ENCODE measurements around the gene UBQLN3.

The UBQLN3 gene

DNA sequence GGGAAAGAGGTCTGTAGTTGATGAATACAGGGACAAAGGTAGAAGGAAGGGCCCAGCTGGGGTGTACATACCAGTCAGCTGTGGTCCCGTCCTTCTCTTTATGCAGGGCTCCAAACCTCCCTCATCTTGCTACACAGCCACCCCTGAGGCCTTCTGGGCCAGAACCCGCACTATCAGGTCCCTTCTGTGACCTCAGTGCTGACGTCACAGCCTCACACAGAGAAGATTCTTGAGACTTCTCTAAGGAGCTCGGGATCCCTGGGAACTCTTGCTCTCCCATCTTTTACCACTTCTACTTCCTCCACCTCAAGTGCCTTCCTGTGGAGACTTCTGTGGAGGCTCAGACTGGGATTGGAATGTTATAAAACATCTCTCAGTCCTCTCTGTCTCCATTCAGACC, at the start of gene UBQLN3:
TSS of gene UBQLN3 (minus strand) at position 155 of the 400 bp plus-strand sequence. CDS start 399 bp downstream, outside the sequence.
- no peak for DNase-seq (ENCODE audit: low spot score)

- no peak for DNase-seq (ENCODE audit: low spot score)
Measured at GRCh38 chr11:5557751-5558150, 48.0 kb upstream of the UBQLN3 start.

DNA sequence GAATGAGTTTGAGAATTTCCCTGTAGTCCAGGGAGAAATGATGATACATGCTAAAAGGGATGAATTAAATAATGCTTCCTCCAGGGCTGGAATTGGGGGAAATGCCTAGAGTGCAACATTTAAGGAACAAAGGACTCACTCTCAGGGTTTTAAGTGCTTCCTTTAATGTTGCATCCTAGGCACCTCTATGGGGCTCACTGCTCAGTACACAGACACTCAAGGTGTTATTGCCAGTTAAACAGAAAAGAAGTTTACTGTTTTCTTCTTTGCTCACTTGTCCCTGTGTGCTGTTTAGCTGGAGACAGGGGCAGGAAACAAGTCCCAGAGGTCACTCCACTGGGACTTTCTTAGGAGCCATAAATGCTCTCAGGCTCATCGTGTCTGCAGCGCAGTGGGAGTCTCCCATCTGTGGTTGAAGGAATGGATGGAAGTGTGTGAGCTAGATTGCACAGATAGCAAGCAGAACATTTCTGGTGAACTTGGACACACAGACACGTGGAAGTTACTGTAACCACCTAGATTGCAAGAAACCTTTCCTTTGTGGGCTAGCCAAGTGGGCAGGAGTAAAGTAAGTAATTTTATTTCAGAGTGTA, 46.9 kb upstream of the UBQLN3 start:
- DNase-seq (ENCODE audit: low spot score): no peak

DNA sequence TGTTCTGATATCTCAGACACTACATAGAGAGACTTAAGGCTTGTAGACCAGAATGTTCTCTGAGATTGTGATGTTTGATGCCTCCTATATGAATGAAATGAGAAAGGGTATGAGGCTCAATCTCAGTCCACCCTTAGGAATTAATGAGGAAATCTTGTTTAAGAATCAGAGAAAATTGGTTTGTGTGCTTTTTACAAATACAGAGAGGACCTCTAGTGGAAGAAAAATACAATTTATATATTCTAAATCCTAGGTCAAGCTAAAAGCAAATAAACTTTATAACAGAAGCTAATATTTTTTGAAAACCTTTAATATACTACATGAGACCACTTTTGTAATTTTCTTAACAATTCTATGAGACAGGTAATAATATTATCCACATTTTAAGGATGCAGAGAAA, 43.6 kb upstream of the UBQLN3 start:
- DNase-seq (ENCODE audit: low spot score): peak; percentile 11

GRCh38 chr11:5550440-5551095, 40.8 kb upstream of the UBQLN3 start:
- peak; percentile 22 for DNase-seq (ENCODE audit: low spot score)

- no peak for DNase-seq (ENCODE audit: low spot score)
Measured at GRCh38 chr11:5548440-5548839, 38.7 kb upstream of the UBQLN3 start, which contains the start of gene OR52H1. OR52H1 (minus strand) TSS chr11:5548540; CDS start chr11:5545505, 3,035 bp downstream.

DNA sequence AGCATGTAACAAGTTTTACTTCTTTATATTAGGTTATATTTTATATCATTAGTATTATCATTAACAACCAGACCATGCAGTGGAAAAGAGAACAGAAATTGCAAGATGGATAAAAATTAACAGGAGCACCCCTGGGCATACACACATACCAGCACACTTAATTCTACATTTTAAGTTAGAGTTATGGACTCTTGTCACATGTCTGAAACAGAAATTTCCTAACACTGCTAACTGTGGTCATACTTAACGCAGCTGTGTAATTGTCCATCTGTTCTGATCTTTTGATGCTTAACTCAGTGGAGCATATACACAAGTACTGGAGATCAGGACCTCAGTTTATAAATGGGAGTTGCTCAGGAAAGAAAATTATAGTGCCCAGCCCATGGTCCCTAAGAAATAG, 38.2 kb upstream of the UBQLN3 start:
- DNase-seq (ENCODE audit: low spot score): no peak

DNA sequence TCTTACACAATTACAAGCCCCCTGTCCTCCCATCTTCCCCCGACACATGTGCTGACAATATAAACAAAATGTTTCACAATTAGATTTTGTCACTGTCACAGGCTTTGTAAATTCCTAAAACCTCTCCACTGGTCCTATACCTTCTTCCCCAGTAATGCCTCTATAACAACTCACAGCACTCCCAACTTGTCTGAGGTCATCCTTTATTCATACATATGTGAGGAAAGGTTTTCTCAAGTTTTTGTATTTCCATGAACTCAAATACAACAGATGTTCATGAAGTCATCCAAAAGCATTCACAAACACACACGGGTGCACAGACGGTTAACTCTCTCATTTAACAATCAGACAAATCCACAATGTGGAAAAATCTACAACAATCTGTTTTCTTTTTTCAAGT, 36.7 kb upstream of the UBQLN3 start:
- DNase-seq (ENCODE audit: low spot score): no peak

DNA sequence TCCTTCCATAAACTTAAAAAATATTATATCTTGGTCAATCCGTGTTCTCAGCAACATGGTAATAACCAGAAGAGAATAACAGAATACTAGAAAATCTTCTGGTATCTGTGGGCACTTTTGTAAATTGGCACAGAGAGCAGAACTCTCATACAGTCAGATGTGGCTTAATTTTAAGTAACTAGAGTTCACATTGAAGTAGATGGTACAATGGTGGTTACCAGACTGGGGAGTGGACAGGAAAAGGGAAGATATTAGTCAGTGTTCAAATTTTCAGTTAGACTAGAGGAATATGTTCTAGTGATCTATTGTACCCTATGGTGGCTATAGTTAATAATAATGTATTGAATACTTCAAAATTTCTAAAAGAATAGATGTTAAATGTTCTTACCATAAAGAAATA, 31.7 kb upstream of the UBQLN3 start:
- DNase-seq (ENCODE audit: low spot score): no peak

DNA sequence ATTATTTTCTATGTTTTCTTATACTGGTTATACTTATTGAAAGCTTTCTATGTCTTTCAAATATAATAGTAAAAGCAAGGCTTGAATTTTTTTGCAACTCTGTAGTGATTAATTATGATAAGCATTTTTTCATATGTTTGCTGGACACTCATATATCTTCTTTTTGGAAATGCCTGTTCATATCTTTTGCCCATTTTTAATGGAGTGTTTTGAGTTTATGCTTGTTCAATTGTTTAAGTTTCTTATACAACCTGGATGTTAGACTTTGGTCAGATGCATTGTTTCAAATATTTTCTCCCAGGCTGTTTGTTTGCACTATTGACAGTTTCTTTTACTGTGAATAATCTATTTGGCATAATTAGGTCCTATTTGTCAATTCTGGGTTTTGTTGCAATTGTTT, 26.7 kb upstream of the UBQLN3 start:
- no peak for DNase-seq (ENCODE audit: low spot score)

GRCh38 chr11:5534046-5534445, 24.3 kb upstream of the UBQLN3 start:
- no peak for DNase-seq (ENCODE audit: low spot score)

DNA sequence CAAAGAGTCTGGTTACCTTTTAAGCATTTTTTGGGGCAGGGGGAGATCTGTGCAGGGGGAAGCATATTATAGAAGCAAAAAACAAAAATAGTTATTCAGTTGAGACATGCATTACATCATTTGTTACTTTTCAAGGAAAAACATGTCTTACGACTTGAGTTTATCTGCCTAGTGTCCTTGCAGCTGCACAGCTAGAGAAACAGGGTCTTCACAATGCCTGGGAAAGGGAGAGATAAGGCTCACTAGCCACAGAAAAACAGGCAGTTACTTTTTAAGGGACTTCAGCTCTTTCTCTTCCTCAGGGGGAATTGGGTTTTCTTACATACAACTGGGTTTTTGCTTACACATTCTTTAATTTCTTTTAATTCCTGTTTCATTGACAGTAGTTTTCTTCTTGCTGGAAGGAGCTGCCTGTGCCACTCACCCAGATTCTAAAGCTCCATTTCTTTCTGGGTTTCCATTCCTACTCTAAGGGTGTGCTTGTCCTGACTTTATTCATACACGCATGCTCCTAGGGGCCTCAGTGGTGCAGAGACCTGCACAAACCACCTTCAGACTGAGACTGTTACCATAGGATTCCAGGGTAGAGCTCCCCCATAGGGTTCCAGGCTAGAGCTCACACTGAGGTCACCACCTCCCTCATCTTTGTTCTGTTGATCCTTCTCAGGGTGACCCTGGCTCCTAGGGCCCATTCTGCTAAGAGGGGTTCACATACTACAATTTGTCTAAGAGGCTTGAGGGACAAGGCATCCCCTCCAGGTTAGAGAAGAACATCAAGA, 21.5 kb upstream of the UBQLN3 start:
- DNase-seq (ENCODE audit: low spot score): no peak

DNA sequence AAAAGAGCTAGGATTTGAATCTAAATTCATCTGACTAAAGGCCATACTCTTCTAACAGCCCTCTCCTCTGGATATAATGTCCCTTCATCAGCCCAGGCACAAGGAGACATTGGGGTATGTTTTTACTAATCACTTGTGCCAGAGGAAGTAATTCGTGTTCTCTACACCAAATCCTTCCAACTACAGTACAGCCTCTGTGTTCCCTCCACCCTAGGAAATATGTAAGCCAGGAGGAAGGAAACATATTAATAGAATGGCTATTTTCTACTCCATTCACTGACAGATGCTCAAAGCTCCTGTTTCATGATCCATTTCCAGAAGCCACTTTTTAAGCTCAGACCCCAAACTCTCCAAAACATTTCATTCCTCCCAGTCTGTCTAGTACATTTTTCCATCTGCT, 18.7 kb upstream of the UBQLN3 start:
- no peak for DNase-seq (ENCODE audit: low spot score)

GRCh38 chr11:5527716-5528115, 18.0 kb upstream of the UBQLN3 start:
- DNase-seq (ENCODE audit: low spot score): no peak

GRCh38 chr11:5524756-5525155, 15.0 kb upstream of the UBQLN3 start:
- DNase-seq (ENCODE audit: low spot score): no peak

- DNase-seq (ENCODE audit: low spot score): peak; percentile 17
Measured at GRCh38 chr11:5522308-5522707, 12.6 kb upstream of the UBQLN3 start.

GRCh38 chr11:5521540-5521939, 11.8 kb upstream of the UBQLN3 start:
- DNase-seq (ENCODE audit: low spot score): no peak

DNA sequence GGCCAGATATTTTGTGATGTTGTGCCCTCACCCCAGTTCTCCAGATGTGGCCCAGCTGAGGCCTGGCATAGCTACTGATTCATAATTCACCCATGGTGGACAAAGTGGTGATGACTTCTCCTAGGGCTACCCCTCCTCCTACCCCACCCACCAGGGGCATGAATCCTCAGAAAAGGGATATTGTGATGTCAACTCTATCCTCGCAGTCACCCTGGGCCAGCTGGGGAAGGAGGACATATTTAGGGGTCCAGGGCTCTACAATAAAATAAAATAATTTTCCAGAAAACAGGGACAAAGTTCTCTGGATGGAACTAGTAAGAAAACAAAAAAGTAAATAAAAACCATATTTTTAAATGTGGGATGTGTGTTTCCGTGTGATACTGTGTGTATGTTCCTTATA, 6.8 kb upstream of the UBQLN3 start, which contains the start of gene UBQLNL:
TSS of gene UBQLNL (minus strand) at position 101 of the 400 bp plus-strand sequence. CDS start 258 bp downstream, outside the sequence.
- DNase-seq (ENCODE audit: low spot score): no peak

GRCh38 chr11:5514841-5515240, 5.1 kb upstream of the UBQLN3 start:
- no peak for DNase-seq (ENCODE audit: low spot score)

- DNase-seq (ENCODE audit: low spot score): no peak
Measured at GRCh38 chr11:5508605-5509004, 1.2 kb downstream of the UBQLN3 start.

DNA sequence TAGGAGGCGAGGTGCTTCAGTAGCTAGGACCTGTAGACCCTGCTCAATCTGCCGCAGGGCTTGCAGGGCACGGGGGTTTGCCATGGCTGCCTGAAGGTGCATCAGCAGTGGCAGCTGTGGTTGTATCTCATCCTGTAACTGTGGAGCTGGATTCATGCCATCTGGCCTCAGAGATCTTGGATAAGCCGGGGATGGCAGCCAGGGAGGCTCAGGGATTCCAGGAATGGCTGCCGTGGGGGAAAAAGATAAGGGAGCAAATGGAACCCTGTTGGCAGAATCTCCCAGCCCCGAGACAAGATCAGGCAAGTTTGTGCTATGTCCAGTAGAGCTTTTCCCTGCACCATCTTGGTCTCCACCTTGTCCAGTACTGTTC, 1.8 kb downstream of the UBQLN3 start:
- no peak for DNase-seq (ENCODE audit: low spot score)

GRCh38 chr11:5507177-5507932, 2.4 kb downstream of the UBQLN3 start:
- DNase-seq (ENCODE audit: low spot score): no peak

Measured in SW480 (cell line).